Measurements from ENCODE around the gene SPAG9.

Gene SPAG9

DNA sequence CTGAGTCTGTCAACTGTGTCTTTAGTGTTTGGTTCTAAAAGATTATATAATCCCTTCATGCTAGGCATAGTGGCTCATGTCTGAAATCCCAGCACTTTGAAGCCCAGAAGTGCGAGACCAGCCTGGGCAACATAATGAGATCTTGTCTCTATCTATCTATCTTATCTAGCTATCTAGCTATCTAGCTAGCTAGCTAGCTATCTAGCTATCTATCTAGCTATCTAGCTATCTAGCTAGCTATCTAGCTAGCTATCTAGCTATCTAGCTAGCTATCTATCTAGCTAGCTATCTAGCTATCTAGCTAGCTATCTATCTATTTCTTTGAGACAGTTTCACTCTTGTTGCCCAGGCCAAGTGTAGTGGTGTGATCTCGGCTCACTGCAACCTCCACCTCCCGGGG is 43.8 kb downstream of the SPAG9 start (continued):
- TF ChIP-seq, protein P1, sequence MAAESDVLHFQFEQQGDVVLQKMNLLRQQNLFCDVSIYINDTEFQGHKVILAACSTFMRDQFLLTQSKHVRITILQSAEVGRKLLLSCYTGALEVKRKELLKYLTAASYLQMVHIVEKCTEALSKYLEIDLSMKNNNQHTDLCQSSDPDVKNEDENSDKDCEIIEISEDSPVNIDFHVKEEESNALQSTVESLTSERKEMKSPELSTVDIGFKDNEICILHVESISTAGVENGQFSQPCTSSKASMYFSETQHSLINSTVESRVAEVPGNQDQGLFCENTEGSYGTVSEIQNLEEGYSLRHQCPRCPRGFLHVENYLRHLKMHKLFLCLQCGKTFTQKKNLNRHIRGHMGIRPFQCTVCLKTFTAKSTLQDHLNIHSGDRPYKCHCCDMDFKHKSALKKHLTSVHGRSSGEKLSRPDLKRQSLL (tag by site-specific recombination; IDR thresholded peaks at IDR 0.05), result no peak
- TF ChIP-seq MZF1 (tag by site-specific recombination; IDR thresholded peaks at IDR 0.05; ENCODE audit: borderline replicate concordance) (no peak), WT1 (tag by site-specific recombination; IDR thresholded peaks at IDR 0.05) (no peak), ZNF341 (tag by site-specific recombination; IDR thresholded peaks at IDR 0.05; ENCODE audit: low read depth) (no peak), ZNF830 (tag by site-specific recombination; IDR thresholded peaks at IDR 0.05; ENCODE audit: low read depth) (no peak)

GRCh38 chr17:51071556-51071955 is 49.1 kb downstream of the SPAG9 start:
- POLR2A ChIA-PET, result no interaction called here
- no peak overlapping the region for H3K27ac ChIP-seq (ENCODE audit: extremely low read depth, low read depth, low read length)
- H3K4me3 ChIP-seq (ENCODE audit: low read depth, low read length), result no peak overlapping the region
- no peaks in the 10 kb centered on the region for H3K9me3 ChIP-seq (ENCODE audit: control insufficient read depth, insufficient read depth, low read depth, low read length)
- 0 out of 2 replicates have a peak, but pooled peaks cover 3% of the 10 kb centered on the region for H3K4me1 ChIP-seq (ENCODE audit: control insufficient read depth, insufficient read depth, low read length)
- TF ChIP-seq ZNF624 (tag by site-specific recombination; IDR thresholded peaks at IDR 0.05) (no peak), ZBTB21 (tag by site-specific recombination; IDR thresholded peaks at IDR 0.05) (no peak), ZBTB1 (tag by site-specific recombination; IDR thresholded peaks at IDR 0.05) (no peak)
- H3K36me3 ChIP-seq (ENCODE audit: control insufficient read depth in 2 of 2, insufficient read depth in 1 of 2, low read length in 2 of 2), result peaks cover 5 to 26% of the 10 kb centered on the region in 2 experiments; a peak in 2 of 3 replicates
- CTCF ChIA-PET, result interaction anchor here (0.9 kb wide), 1 partner anchor 14 kb away, joined by 5 read pairs; no protein-coding TSS in a partner anchor

- no peaks in the 10 kb centered on the region for H3K36me3 ChIP-seq (ENCODE audit: control insufficient read depth in 2 of 2, insufficient read depth in 1 of 2, low read length in 2 of 2)
- POLR2A ChIA-PET, result interaction anchor here (1.0 kb wide), 1 partner anchor 100 kb away, joined by 3 read pairs; the partner anchor contains the start of gene NME2
- no peak for TF ChIP-seq ZNF776 (tag by site-specific recombination; IDR thresholded peaks at IDR 0.05; ENCODE audit: borderline replicate concordance)
- no peak for TF ChIP-seq ZNF514 (tag by site-specific recombination; IDR thresholded peaks at IDR 0.05)
- TF ChIP-seq, protein P2, sequence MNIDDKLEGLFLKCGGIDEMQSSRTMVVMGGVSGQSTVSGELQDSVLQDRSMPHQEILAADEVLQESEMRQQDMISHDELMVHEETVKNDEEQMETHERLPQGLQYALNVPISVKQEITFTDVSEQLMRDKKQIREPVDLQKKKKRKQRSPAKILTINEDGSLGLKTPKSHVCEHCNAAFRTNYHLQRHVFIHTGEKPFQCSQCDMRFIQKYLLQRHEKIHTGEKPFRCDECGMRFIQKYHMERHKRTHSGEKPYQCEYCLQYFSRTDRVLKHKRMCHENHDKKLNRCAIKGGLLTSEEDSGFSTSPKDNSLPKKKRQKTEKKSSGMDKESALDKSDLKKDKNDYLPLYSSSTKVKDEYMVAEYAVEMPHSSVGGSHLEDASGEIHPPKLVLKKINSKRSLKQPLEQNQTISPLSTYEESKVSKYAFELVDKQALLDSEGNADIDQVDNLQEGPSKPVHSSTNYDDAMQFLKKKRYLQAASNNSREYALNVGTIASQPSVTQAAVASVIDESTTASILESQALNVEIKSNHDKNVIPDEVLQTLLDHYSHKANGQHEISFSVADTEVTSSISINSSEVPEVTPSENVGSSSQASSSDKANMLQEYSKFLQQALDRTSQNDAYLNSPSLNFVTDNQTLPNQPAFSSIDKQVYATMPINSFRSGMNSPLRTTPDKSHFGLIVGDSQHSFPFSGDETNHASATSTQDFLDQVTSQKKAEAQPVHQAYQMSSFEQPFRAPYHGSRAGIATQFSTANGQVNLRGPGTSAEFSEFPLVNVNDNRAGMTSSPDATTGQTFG (tag by site-specific recombination; IDR thresholded peaks at IDR 0.05; ENCODE audit: borderline replicate concordance), result no peak
- TF ChIP-seq ZNF23 (tag by site-specific recombination; IDR thresholded peaks at IDR 0.05; ENCODE audit: borderline replicate concordance), result no peak
- no peak for TF ChIP-seq ZNF585B (tag by site-specific recombination; IDR thresholded peaks at IDR 0.05)
- TF ChIP-seq ZFHX2 (tag by site-specific recombination; conservative IDR thresholded peaks at IDR 0.05), result no peak
- TF ChIP-seq ZSCAN23 (tag by site-specific recombination; IDR thresholded peaks at IDR 0.05), result no peak
- TF ChIP-seq ZBTB48 (tag by site-specific recombination; IDR thresholded peaks at IDR 0.05), result no peak
- no peak for TF ChIP-seq ZNF843 (tag by site-specific recombination; IDR thresholded peaks at IDR 0.05)
- no peak for TF ChIP-seq BCL6B (tag by site-specific recombination; IDR thresholded peaks at IDR 0.05)
- no peak for TF ChIP-seq ZNF274 (IDR thresholded peaks at IDR 0.05; ENCODE audit: low read length)
- TF ChIP-seq ZNF274 (tag by site-specific recombination; IDR thresholded peaks at IDR 0.05; ENCODE audit: borderline replicate concordance), result no peak
- no peaks in the 10 kb centered on the region for H3K9me3 ChIP-seq (ENCODE audit: control insufficient read depth, insufficient read depth, low read depth, low read length)
- CTCF ChIA-PET, result interaction anchor here (0.6 to 1.5 kb wide), 4 partner anchors 9 to 694 kb away, joined by 3 to 12 read pairs (median 4); no protein-coding TSS in a partner anchor
- 0 out of 2 replicates have a peak, but pooled peaks cover 3% of the 10 kb centered on the region for H3K4me1 ChIP-seq (ENCODE audit: control insufficient read depth, insufficient read depth, low read length)
- H3K4me3 ChIP-seq (ENCODE audit: low read depth, low read length), result no peak overlapping the region
- H3K27ac ChIP-seq (ENCODE audit: extremely low read depth, low read depth, low read length), result no peak overlapping the region
Observed at GRCh38 chr17:51065466-51065865, 55.2 kb downstream of the SPAG9 start.
